GM19238 (cell line): ENCODE results near the gene KCNN3.
A peak's percentile ranks its signal among the peaks of the same experiment; 100 is the strongest.

Experiments
- DNase-seq: peaks from one replicate; pipeline ENCODE4 v3.0.0; 2011; ENCODE audit warnings: low spot score; ENCODE audit not compliant: insufficient read length

Gene KCNN3

GRCh38 chr1:154793685-154794084 is 76.4 kb downstream of the KCNN3 start:
- DNase-seq: no peak

GRCh38 chr1:154792899-154793298 is 77.2 kb downstream of the KCNN3 start:
- no peak for DNase-seq

DNA sequence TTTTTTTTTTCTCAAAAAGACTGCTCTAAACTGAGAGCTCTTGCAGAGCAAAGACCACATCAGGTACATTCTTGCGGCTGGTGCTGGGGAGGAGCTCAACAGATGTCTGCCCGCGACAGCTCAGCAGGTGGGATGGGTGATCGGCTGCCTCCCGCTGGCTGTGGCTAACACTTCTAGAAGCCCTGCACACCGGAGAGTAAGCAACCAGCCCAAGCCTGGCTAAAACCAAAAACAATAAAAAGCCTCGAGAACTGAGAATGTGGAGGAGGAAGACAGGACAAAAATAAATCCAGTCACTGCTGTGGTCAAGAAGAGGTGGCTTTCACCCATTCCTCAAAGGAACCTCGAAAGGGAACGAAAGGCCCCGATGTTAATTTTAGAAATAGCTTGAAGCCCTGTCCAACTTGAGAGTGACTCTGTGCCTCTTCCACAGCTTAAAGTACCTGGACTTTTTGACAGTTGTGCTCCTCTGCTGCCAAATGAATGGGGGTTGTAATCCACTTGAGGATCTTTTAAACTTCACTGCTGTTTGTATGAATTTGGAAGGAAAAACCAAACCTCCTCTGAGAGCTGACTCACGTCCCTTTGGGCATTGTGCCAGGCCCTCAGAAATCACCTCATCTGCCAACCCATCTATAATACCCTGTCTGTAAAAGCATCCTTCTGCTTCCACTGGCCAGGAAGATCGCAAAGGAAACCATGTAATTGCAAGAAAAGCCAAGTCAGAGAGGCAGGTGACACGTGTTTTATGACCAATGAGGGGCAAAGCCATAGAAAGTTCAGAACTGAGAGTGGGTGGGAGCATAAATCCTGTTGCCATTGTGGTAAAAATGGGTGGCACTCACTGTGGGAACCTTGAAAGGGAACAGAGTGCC is 78.6 kb downstream of the KCNN3 start:
- peak; percentile 80 for DNase-seq

DNA sequence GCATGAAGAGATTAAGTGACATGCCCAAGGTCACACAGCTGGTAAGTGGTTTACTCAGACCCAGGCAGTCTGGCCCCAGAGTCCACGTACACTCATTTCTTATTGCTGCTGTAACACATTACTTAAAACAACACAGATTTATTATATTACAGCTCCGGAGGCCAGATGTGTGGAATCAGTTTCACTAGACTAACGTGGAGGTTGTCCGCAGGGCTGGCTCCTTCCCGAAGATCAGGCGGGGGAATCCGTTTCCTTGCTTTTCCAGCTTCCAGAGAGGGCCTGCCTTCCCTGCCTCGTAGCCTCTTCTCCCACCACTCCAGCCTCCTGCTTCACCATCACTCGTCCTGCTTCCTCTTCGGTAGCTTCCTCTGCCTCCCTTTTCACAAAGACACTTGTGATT is 81.2 kb downstream of the KCNN3 start:
- no peak for DNase-seq

GRCh38 chr1:154788110-154788870 is 81.8 kb downstream of the KCNN3 start:
- no peak for DNase-seq

DNA sequence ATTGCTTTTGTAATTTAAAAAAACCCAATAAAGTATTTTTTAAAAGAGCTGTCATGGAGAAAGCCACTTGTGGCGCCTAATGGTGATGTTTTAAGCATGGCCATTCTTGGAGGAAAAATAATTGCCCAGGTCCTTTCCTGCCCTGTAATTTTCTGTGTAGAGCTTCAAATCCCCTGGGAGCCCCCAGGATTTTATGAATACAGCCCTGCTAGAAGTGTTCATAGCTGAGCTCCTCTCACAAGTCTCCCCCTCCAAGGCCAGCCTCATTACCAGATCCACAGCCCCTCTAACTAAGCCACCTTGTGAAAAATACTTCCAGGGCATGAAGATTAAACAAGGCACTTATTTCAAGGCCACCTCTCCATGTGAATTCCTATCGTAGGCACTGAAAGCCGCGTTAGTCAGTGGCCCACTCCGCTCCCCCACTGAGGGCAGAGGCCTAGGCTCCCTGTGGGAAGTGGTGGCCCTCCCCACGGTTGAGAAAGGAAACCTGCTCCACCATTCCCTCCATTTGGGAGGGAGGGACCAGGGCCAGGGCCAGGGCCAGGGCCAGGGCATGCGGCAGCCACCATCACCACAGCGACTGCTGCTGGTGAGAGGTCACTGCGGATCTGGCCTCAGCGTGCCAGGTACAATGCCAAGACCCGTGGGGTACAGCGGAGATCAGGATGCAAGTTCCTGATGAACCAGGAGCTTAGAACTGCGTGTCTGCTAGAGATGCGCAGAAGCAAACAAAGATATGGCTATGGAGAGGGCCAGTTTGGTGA is 83.1 kb downstream of the KCNN3 start:
- no peak for DNase-seq

DNA sequence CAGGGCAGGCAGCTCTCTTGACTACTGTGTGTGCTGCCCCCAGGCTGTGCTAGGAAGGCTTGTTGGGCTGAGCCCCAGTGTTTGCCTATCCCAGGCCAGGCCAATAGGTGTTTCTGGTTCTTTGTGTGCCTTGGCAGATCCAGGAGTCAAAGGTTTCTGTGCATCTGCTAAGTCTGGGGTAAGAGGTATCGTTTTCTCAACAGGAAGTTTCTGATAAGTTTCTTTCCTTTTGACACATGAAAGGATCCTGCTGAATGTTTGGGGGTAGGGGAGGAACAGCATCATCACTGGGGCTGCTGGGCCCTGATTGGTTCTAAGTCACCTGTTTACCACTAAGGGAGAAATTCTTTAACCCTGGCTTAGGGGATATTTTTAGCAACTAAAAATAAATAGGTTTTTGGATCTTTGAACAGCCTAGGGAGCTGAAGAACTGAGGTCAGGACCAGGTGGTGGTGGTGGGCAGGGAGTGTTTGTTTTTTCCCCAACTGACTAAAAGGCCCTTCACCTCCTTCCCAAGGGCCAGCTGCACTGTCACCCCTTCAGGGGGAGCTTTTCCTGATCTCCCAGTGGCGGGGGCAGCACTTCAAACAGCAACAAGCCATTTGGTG is 85.1 kb downstream of the KCNN3 start:
- peak; percentile 71 for DNase-seq

DNA sequence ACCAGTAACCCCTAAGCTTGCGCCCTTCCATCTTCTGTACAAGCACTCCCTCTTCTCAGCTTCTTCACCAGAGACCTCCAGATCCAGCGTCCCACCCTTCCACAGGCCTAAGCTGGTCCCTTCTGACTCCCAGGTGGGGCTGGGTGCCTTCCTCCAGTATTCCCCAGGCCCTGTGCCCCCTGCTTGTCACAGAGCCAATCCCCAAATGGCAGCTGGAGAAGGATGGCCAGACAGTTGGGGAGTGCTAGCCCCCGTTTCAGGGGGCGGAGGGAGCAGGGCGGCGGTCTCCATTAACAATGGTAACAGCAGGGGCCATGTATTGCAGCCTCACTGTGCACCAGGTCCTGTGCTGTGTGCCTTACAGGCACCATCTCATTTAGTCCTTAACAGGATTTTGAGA is 85.7 kb downstream of the KCNN3 start:
- no peak for DNase-seq

DNA sequence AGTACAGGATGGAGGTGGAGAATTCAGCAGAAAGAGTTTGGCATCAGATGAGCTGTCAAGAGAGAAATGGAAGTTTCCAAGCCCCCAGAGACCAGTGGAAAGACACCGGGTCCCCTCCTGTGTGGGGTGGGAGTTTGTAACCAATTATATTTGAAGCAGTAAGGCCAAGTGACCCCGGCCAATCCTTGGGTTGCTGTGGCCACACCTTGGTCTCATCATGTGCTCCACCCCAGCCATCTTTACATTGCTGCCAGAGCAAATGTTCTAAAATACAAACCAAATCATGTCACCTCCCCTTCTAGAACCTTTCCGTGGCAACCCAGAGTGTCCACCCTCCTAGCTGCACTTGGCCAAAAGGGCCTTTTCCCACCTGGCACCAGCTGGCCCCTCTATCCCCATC is 86.1 kb downstream of the KCNN3 start:
- DNase-seq: no peak

DNA sequence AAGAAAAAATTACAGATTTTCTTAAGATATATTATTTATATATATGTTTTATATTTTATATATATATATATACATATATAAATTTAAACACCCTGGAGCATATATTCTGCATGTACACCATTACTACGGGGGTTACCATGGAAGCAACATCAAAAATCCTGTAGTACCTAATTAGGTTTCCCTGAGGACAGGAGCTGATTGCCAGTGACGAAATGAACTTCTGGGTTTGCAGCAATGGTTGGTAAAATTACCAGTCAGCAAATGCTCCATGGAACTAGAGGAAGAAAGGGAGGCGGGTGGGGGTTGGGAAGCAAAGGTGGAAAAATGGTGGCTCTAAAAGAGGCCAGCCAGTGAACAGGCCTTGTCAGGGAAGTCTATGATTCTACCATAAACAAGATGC is 89.5 kb downstream of the KCNN3 start:
- no peak for DNase-seq

GRCh38 chr1:154779551-154780189 is 90.4 kb downstream of the KCNN3 start:
- DNase-seq: no peak

DNA sequence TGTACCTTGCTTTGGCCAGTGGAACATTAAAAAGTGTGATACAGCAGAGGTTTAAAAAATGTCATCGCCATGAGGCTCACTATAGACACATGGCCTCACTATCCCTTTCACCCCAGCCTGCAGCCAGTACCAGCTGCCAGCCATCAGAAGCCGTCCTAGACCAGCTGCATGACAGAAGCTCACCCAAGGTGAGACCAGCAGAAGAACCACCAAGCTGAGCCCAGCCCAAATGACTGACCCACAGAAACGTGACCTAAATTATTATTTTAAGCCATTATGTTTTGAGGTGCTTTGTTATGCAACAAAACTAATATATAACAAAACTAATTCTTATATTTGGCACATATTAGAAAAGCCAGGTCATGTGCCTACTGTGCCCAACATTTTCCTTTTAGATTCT is 91.1 kb downstream of the KCNN3 start:
- no peak for DNase-seq

- DNase-seq: no peak
These were observed 91.8 kb downstream of the KCNN3 start for GRCh38 chr1:154778275-154778674.

DNA sequence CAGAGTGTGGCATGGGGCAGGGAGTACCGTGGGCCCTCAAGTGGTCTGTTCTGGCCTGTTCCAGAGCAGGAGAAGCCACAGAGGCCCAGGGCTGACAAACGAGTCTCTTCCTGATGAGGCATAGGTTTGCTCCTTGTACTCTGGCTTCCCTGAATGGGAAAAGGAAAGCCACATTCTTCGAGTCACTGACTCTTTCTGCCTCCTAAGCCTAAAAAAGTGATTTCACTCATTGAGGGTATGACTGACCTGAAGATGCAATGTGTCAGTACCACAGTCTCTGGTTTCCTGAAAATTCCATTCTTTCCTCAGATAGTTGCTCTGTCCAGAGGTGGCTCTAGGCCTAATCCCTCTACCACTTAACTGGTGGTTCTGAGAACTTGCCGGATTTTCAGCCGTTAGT is 92.3 kb downstream of the KCNN3 start:
- DNase-seq: no peak

DNA sequence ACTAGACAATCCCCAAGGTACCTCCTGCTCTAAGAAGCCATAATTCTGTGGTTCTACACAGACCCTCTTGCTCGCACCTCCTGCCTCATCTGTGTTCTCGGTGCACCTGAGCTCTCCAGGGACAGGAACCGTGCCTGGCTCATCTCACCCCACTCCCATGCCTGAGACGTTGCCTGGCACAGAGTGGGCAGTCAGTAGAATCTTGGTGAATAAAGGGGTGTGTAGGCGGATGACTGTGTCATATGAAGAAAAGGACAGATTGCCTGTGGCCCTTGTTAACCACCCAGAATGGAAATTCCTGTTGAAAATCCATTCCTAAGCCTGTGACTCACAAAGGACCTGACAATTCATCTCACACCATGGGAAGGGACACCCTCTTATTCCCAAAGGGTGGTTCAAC is 92.9 kb downstream of the KCNN3 start:
- no peak for DNase-seq

DNA sequence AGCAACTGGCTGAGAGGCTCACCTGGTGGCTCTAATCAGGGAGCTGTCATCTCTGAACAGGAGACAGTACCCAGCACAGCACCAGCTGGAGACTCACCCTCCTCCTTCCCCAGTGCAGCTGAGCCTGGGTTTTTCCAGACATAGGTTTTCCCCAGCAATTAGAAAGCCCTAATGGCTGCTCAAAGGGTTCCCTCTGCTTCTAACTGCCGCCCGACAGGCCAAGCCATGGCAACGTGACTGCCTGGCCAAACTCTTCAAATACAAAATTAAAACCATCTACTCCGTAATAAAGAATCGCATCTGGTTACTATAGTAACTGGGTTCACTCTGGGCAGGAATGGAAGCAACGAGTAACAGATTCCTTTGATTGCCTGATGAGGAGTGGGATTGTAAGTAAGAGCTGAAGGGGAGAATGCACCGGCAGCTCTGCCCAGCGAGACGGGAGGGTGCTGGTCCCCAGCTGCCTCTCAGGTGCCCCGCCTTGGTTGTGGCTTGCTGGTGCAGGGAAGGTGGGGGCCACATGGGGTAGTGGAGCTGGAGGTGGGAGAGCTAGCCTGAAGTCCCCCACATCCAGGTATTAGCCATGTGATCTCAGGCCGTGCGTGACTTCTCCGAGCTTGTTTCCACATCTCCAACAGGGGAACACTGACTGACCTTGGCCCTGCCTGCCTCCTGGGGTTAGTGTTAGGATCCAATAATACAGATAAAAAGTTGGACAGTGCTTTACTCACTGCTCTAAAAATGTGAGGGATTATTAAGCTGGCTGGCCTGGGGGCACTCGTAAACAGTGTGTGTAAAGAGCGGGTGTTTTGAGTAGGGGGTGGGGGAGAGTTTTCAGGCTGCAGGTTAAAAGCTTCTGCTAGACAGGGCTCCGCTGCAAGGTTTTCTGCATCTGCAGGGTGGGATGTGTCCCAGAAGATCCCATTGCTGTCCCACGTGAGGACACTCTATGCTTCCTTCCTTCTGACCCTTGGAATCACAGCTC is 94.2 kb downstream of the KCNN3 start:
- DNase-seq: no peak

DNA sequence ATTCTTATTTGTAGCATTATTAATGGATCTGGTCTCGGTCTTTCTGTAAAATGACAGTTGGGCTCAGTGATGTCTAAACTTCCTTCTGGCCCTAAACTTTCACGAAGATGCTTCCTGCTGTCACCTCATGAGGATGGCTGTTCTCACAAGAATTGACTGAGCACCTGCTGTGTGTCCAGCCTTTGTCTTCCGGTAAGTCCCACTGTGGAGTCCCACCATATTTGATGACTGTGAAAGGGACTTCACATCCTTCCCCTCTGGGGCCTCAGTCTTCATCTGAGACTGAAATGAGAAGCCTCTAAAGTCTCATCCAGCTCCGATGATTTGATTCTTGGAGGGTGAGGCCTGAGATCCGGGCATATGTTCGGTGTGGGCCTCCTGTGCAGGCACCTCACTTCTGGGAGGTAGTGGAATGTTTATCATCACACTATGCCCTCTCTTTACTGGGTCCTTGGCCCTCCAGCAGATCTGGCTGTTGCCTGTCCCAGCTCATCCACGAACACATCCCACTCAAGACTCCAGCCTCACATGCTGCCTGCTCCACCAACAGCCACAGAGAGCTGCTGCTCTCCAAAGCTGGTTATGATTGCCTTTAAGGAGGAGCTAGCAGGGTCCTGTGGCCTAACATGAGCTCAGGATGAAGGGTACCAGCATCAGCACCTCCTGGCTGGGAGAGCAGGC is 95.8 kb downstream of the KCNN3 start:
- no peak for DNase-seq

GRCh38 chr1:154773551-154773950 is 96.5 kb downstream of the KCNN3 start:
- DNase-seq: no peak
